HepG2 (cell line): ENCODE results near the gene DLG2. TPM values are rescaled to one million over a fixed set of nuclear protein-coding genes. Genes with fewer than 3 reads are reported as not detected.

Source experiments
- KAT7 ChIP-seq: IDR thresholded peaks from 2 replicates; pipeline ENCODE4 v1.6.1; 2018; ENCODE audit warnings: borderline replicate concordance, missing compliant biosample characterization
- KLF13 ChIP-seq: sonication (generic); formaldehyde crosslinking; IDR thresholded peaks from 2 replicates; pipeline ENCODE4 v1.4.0; 2020; ENCODE audit warnings: mild to moderate bottlenecking, missing genetic modification reagents
- TCF7 ChIP-seq: sonication (generic); IDR thresholded peaks from 2 replicates; pipeline ENCODE4 v1.6.1; 2016; ENCODE audit warnings: antibody characterized with exemption, low read depth
- ZBTB40 ChIP-seq, 2 experiments: fragments of 450-650 bp in 1 of 2; sonication (generic) in 1 of 2; formaldehyde crosslinking in 1 of 2; IDR thresholded peaks; 2 replicates each; pipeline versions ENCODE4 v1.6.1 to v1.8.0; 2016 to 2022; ENCODE audit warnings: antibody characterized with exemption in 1 of 2, mild to moderate bottlenecking in 1 of 2, missing genetic modification reagents in 1 of 2
- ZBTB44 ChIP-seq: sonication (generic); formaldehyde crosslinking; IDR thresholded peaks from 2 replicates; pipeline ENCODE4 v1.4.0; 2020; ENCODE audit warnings: missing genetic modification reagents
- ZNF20 ChIP-seq: sonication (generic); formaldehyde crosslinking; IDR thresholded peaks from 2 replicates; pipeline ENCODE4 v1.4.0; 2020; ENCODE audit warnings: mild to moderate bottlenecking, moderate library complexity, missing genetic modification reagents
- ZNF264 ChIP-seq: sonication (generic); formaldehyde crosslinking; IDR thresholded peaks from 2 replicates; pipeline ENCODE4 v1.4.0; 2020; ENCODE audit warnings: missing genetic modification reagents
- ZNF430 ChIP-seq: sonication (generic); formaldehyde crosslinking; IDR thresholded peaks from 2 replicates; pipeline ENCODE4 v1.9.0; 2021; ENCODE audit warnings: mild to moderate bottlenecking, missing genetic modification reagents
- ZNF451 ChIP-seq: sonication (generic); formaldehyde crosslinking; IDR thresholded peaks from 2 replicates; pipeline ENCODE4 v1.5.0; 2020; ENCODE audit warnings: mild to moderate bottlenecking, missing genetic modification reagents
- ZNF619 ChIP-seq: sonication (generic); formaldehyde crosslinking; IDR thresholded peaks from 2 replicates; pipeline ENCODE4 v1.4.0; 2020; ENCODE audit warnings: mild to moderate bottlenecking, missing genetic modification reagents
- ZNF652 ChIP-seq: IDR thresholded peaks from 2 replicates; pipeline ENCODE4 v1.6.1; 2016; ENCODE audit warnings: low read depth, borderline replicate concordance
- ZSCAN25 ChIP-seq: sonication (generic); formaldehyde crosslinking; IDR thresholded peaks from 2 replicates; pipeline ENCODE4 v1.8.0; 2022; ENCODE audit warnings: mild to moderate bottlenecking, missing genetic modification reagents
- polyA plus RNA-seq, 8 experiments: library from polyadenylated mRNA; depleted of rRNA in 3 of 8; stranded (reverse) in 7 of 8; unstranded in 1 of 8; fragments of >200 nt; fragmentation: Illumina TruSeq in 4 of 8; extraction: Trizol in 4 of 8; gene quantifications; 2 replicates each; pipeline versions ENCODE4 v1.2.1 to v1.2.3, GENCODE V29; 2011 to 2016; ENCODE audit warnings: low read depth in 4 of 8, missing spikeins in 1 of 8, mixed read lengths in 1 of 8; ENCODE audit not compliant: insufficient read depth in 1 of 8
- total RNA-seq, 5 experiments: library from RNA; depleted of rRNA; stranded (reverse); fragments of >200 nt; fragmentation: Illumina TruSeq; extraction: Trizol; gene quantifications; 2 replicates each; pipeline ENCODE4 v1.2.3, GENCODE V29; 2016; ENCODE audit warnings: low read depth in 1 of 5
- TF ChIP-seq, protein P1 (sequence below), 2 experiments: sonication (generic) in 1 of 2; formaldehyde crosslinking in 1 of 2; IDR thresholded peaks; 2 replicates each; pipeline versions ENCODE4 v1.6.1 to v1.9.0; 2014 to 2022; ENCODE audit warnings: antibody characterized with exemption in 1 of 2, borderline replicate concordance in 1 of 2, inconsistent platforms in 1 of 2, low read depth in 1 of 2, missing genetic modification reagents in 1 of 2

Gene DLG2
- total and polyA plus RNA-seq, 2 of the 13 experiments (the other 11 are each of a cell fraction or from before 2014, with no cell fraction given), result 0.46 to 1.0 TPM

DNA sequence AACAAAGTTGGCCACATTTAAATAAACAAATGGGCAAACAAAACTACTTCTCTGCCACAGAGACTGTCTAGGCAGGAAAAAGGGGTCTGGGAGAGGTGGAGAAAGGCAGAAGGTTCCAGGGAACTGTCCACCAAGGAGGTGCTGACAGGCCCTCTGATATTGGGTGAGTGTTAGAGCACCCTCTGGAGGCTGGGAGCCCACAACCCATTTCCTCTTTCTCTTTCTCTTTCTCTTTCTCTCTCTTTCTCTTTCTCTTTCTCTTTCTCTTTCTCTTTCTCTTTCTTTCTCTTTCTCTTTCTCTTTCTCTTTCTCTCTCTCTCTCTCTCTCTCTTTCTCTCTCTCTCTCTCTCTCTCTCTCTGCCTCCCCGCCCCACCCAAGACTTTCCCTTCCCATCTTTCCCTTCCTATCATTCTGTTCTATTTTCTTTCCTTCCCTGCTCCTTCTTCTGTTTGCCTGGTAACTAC is 912.8 kb downstream of the DLG2 start (continued):
- TF ChIP-seq, protein P1, sequence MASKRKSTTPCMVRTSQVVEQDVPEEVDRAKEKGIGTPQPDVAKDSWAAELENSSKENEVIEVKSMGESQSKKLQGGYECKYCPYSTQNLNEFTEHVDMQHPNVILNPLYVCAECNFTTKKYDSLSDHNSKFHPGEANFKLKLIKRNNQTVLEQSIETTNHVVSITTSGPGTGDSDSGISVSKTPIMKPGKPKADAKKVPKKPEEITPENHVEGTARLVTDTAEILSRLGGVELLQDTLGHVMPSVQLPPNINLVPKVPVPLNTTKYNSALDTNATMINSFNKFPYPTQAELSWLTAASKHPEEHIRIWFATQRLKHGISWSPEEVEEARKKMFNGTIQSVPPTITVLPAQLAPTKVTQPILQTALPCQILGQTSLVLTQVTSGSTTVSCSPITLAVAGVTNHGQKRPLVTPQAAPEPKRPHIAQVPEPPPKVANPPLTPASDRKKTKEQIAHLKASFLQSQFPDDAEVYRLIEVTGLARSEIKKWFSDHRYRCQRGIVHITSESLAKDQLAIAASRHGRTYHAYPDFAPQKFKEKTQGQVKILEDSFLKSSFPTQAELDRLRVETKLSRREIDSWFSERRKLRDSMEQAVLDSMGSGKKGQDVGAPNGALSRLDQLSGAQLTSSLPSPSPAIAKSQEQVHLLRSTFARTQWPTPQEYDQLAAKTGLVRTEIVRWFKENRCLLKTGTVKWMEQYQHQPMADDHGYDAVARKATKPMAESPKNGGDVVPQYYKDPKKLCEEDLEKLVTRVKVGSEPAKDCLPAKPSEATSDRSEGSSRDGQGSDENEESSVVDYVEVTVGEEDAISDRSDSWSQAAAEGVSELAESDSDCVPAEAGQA (IDR thresholded peaks at IDR 0.05; ENCODE audit: low read depth), result no peak
- TF ChIP-seq, protein P1 (CRISPR knock-in tag; IDR thresholded peaks at IDR 0.05; ENCODE audit: borderline replicate concordance), result 0 out of 2 replicates have a peak, but pooled peaks have one; percentile 56
- peak; percentile 83; the same call in 1 of the 2 replicates for TF ChIP-seq ZBTB44 (CRISPR knock-in tag)
- TF ChIP-seq ZNF652 (CRISPR knock-in tag), result no peak
- no peak for TF ChIP-seq ZSCAN25 (CRISPR knock-in tag)
- no peak for TF ChIP-seq KLF13 (CRISPR knock-in tag)
- TF ChIP-seq KAT7 (CRISPR knock-in tag), result no peak
- TF ChIP-seq ZNF430 (CRISPR knock-in tag), result no peak
- TF ChIP-seq ZNF451 (CRISPR knock-in tag), result no peak
- no peak for TF ChIP-seq ZBTB40 (IDR thresholded peaks at IDR 0.05)
- TF ChIP-seq ZBTB40 (CRISPR knock-in tag; IDR thresholded peaks at IDR 0.05), result no peak
- TF ChIP-seq ZNF619 (CRISPR knock-in tag), result no peak
- TF ChIP-seq TCF7, result no peak
- TF ChIP-seq ZNF264, result no peak
- TF ChIP-seq ZNF20 (CRISPR knock-in tag), result no peak
